ENCODE measurements around the gene FAM9B.

DNA sequence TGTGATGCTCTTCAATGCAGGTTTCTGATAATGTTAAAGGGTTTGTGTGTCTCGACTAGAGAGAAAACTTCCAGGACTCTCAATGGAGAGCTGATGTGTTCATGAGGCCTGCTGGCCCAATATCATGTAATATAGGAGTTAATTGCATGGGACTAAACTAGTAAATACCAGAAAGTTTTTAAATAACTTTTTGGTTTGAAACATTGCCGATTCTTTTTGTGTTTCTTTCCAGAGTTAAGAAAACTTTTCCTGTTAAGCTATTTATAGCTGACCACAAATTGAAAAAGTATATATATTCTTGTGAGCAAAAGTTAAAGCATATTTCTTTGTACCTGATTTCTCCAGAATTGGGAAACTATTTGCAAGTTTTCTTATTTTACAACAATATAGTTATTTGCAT, 49.7 kb downstream of the FAM9B start:
- TF ChIP-seq, protein P1, sequence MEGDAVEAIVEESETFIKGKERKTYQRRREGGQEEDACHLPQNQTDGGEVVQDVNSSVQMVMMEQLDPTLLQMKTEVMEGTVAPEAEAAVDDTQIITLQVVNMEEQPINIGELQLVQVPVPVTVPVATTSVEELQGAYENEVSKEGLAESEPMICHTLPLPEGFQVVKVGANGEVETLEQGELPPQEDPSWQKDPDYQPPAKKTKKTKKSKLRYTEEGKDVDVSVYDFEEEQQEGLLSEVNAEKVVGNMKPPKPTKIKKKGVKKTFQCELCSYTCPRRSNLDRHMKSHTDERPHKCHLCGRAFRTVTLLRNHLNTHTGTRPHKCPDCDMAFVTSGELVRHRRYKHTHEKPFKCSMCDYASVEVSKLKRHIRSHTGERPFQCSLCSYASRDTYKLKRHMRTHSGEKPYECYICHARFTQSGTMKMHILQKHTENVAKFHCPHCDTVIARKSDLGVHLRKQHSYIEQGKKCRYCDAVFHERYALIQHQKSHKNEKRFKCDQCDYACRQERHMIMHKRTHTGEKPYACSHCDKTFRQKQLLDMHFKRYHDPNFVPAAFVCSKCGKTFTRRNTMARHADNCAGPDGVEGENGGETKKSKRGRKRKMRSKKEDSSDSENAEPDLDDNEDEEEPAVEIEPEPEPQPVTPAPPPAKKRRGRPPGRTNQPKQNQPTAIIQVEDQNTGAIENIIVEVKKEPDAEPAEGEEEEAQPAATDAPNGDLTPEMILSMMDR (IDR thresholded peaks at IDR 0.05; ENCODE audit: low read depth, low read length), result no peak
- no peak for TF ChIP-seq EZH2phosphoT487 (IDR thresholded peaks at IDR 0.05; ENCODE audit: low read depth)
